Measurements from ENCODE around the gene UGT1A8. TPM values are rescaled to one million over a fixed set of nuclear protein-coding genes. Genes with fewer than 3 reads are reported as not detected.

The UGT1A8 gene
- total and polyA plus RNA-seq, 2 of the 4 experiments (the other 2 are of a cell fraction): not detected

- Histone ChIP-seq H3K9ac (ENCODE audit: low read depth, low read length) (no peak overlapping the region), H2BK15ac (ENCODE audit: low read depth, low read length) (no peak overlapping the region), H2AK9ac (replicated peaks; ENCODE audit: low read depth, low read length, poor library complexity) (no peak overlapping the region), H2BK5ac (ENCODE audit: low read depth, low read length, poor library complexity, severe bottlenecking) (no peak overlapping the region), H3K27ac (ENCODE audit: insufficient read depth, low read length) (no peak overlapping the region), H4K8ac (ENCODE audit: low read depth in 2 of 2, low read length in 2 of 2) (no peak overlapping the region), H2AFZ (replicated peaks; ENCODE audit: low read length, poor library complexity) (no peak overlapping the region), H3K9me1 (ENCODE audit: insufficient read depth, low read length) (no peaks in the 10 kb centered on the region), H4K5ac (ENCODE audit: low read depth, low read length) (no peak overlapping the region), H3K9me3 (ENCODE audit: control insufficient read depth, insufficient read depth, low read length) (peaks cover 2% of the 10 kb centered on the region; the same call in 1 of the 2 replicates), H3K4me2 (ENCODE audit: low read depth, low read length) (no peak overlapping the region), H4K20me1 (ENCODE audit: insufficient read depth, low read length) (no peaks in the 10 kb centered on the region), H2BK20ac (ENCODE audit: low read depth, low read length) (no peak overlapping the region), H2AK5ac (ENCODE audit: low read depth, low read length) (no peak overlapping the region), H3K79me1 (ENCODE audit: low read depth in 1 of 2, low read length in 2 of 2) (no peaks in the 10 kb centered on the region), H3K4me3 (ENCODE audit: insufficient read depth, low read depth, low read length) (no peak overlapping the region), H3K18ac (ENCODE audit: low read depth, low read length) (no peak overlapping the region), H3K4me1 (ENCODE audit: control insufficient read depth, insufficient read depth, low read length) (no peaks in the 10 kb centered on the region), H3K27me3 (ENCODE audit: control insufficient read depth, insufficient read depth, low read length) (no peaks in the 10 kb centered on the region), H3K36me3 (ENCODE audit: control insufficient read depth, insufficient read depth, low read length) (no peaks in the 10 kb centered on the region), H3K56ac (ENCODE audit: extremely low read depth, insufficient read depth, low read length) (no peak overlapping the region), H2BK120ac (ENCODE audit: low read depth, low read length) (no peak overlapping the region), H3K14ac (replicated peaks; ENCODE audit: low read depth, low read length) (no peak overlapping the region), H4K91ac (ENCODE audit: insufficient read depth, low read depth, low read length) (no peak overlapping the region), H3K4ac (ENCODE audit: low read depth, low read length) (no peak overlapping the region), H3K23ac (ENCODE audit: low read depth, low read length) (no peak overlapping the region)
- DNase-seq (no peak), ATAC-seq (ENCODE audit: low read depth) (no peak)
- ChIA-PET CTCF (no interaction called here), POLR2A (ENCODE audit: unreplicated experiment) (no interaction called here)
- BruUV-seq (replicated peaks): no TSS peak
- dilution Hi-C loops (cut with HindIII; ENCODE audit: low sequenced_read_pairs, unreplicated experiment) (no loop called here), intact Hi-C loops (cut with micrococcal nuclease) (no loop called here), in situ Hi-C loops (cut with MboI; ENCODE audit: low sequenced_read_pairs) (no loop called here)
- WGBS, 2 experiments (ENCODE audit: extremely low coverage in 2 of 2, insufficient read length in 1 of 2): no CpG with 5 or more reads among the region's 1 CpG
- TF ChIP-seq NFE2L2 (IDR thresholded peaks at IDR 0.05; ENCODE audit: low read depth, low read length): no peak
- no peak for TF ChIP-seq BHLHE40 (IDR thresholded peaks at IDR 0.05; ENCODE audit: low read depth, low read length)
- TF ChIP-seq ELK1 (IDR thresholded peaks at IDR 0.05; ENCODE audit: borderline replicate concordance, low read depth, low read length): no peak
- no peak for TF ChIP-seq SMC3 (IDR thresholded peaks at IDR 0.05; ENCODE audit: low read depth, low read length)
- 0 out of 2 replicates have a peak, but pooled peaks have one; percentile 10 for TF ChIP-seq CTCF (conservative IDR thresholded peaks at IDR 0.05; ENCODE audit: low read depth, low read length)
- no peak; the same call in 1 of the 2 replicates for TF ChIP-seq RAD21 (IDR thresholded peaks at IDR 0.05; ENCODE audit: low read length)
- TF ChIP-seq MAFK (IDR thresholded peaks at IDR 0.05; ENCODE audit: low read depth, low read length): no peak
- no peak for TF ChIP-seq USF2 (IDR thresholded peaks at IDR 0.05; ENCODE audit: low read depth, low read length)
Observed at GRCh38 chr2:233643128-233643527, 25.7 kb downstream of the UGT1A8 start.

Measured in IMR-90 (cell line).